ENCODE measurements around the gene UBE2V1.
"Not testable (repeated sequence)": the region's sequence is repeated elsewhere in the genome, so short reads cannot be mapped to it uniquely, and the experiment has no call there.

The UBE2V1 gene

DNA sequence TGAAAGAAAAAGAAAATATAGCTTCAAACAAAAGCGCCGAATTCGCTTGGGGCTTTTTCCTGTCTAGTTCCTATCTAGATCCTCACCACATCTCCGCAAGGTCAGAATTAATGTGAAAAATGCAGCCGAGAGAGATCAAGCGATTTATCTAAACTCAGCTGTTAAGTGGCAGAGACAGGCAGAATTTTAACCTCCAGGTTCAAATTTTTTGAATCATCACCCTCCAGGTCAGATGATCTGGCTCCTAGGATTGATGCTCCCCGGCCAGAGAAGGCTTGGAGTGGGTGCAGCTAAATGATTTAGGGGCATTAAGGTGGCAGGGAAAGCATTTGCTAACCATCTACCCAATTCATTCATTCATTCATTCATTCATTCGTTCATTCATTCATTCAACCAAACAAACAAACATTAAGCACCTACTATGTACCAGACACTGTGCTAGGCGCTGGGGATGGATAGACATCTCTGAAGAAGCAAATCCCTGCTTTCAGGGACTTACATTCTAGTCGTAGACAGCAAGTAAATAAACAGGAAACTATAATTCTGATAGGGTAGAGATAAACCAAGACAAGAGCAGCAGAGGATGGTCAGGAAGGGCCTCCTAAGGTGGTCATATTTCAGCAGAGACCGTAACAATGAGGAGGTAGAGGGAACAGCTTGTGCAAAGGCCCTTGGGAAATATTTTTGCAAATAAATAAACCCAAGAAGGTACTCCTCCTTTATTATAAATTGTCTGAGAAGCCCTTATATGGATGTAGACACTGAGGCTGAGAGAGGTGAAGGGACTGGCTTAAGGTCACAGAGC lies 672 bp upstream of the UBE2V1 start:
- DNase-seq = no peak

DNA sequence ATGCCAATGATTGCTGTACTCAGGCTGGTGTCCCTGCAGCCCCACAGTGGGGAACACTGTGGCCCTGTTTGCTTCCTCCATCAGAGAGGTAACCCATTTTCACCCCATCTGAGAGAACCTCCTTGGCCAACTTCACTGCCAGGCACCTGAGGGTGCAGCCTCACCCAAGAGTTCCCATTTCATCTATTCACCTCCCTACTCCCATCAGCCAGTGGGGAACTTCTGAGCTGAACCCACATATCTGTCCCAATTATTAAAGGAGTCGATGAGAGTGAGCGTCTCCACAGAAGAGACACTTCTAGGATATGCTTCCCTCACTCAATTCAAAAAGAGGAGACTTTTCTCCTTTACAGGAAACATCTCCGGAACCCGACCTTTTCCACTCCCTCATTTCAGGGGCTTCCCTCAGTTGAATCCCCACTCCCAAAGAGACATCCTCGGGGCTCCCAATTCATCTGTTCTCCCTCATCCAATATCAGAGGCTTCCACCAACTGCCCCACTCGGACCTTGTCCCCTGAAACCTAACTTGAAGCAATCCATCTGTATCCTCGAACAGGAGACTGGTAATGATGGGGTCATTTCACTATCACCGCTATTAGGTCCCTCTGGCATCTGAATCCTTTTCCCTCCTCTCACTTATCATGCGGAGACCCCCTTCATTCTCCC lies 988 bp downstream of the UBE2V1 start:
- no peak for DNase-seq

DNA sequence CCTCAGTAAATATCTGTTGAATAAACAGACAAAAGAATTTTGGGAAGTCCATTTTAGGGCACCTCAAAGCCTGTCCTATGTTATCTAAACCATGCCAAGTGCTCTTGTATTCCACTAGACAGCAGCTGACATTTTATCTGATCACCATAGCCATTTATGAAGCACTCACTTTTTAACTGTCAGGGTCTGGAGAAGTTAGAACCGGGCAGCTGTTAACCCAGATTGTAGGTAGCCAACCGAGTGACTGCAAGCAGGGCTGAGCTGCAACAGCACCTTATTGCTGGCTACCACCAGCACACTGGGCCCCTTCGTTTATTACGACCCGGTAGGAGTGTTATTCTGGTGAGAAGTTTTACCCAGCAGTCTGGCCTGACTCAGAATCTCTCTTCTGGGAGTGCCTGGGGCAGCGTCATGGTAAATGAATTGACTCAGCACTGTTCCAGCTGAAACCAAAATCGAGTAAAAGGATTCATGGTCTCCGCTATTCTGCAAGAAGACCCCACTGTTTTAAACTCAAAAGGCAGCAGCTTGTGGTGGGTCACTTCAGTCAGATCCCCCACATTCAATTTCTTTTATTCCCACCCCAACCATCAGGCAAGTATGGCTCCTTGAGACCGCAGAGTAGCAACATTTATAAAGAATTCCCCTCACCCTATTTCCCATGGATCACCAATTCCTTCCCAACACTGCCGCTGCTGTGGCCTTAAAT lies 1.7 kb downstream of the UBE2V1 start:
- no peak for DNase-seq

DNA sequence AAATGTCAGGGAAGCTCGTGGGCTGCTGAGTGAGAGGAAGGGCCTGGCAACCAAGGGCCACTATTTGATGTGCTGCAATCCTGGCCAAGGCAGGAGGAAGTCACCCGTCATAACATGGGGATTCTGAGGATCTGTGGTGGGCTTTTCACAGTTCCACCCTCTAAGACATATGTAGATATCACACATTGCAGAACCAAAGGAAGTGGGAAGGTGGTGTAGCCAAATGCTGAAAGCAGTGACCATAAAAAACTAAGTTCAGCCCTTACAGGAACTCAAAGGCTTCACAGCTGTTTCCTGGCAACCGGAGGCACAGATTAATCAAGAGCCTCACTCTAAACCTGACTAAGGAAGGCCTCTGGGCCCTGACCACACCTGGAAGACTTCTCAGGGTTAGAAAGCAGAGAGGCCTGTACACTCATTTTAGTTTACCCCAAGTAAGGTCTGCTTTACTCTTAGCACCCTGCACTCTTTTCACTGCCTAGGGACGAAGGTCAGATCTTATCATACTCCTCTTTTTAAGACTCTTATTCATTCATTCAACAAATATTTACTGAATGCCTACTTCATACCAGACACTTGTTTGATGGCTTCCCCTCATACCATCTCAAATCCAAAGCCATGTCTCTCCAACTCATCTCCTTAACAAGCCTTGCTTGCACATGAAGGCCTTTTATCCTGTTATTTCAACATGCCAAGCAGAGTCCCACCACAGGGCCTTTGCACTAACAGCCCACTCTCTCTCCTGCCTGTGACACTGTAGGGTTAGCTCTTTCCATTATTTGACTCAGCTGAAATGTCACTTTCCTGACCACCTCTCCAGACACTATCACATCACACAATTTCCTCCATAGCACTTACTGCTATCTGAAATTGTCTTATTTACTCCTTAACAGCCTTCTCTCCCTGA lies 2.6 kb downstream of the UBE2V1 start:
- no peak for DNase-seq

DNA sequence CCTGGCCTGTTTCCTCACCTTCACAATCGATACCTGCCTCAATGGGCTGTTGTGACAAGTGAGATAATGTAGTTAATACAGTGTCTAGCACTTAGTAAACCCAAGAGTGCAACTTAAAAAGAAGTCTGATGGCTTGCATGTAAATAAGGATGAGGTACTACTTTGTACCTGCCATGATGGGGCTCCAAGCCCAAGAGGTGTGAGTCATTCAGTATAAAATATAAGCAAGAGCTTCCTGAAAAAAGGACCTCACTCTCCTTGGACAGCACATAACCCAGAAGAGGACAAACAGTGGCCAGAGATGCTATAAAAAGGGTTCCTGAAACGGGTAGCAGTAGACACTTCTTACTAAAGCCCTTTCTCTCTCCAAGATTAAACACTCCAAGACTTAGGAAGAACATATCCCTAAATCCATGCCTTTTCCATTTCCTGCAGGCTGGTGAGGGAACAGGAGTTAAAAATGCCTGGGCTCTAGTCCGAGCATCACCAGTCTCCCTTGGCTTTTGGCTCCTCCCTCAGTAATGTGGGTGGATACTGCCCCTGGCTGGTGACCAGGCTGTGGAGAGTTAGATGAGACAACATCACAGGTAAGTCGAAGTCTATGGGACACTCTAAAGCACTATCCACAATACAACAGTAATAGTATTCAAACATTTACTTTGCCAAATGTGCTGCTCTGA lies 4.3 kb downstream of the UBE2V1 start:
- no peak for DNase-seq

DNA sequence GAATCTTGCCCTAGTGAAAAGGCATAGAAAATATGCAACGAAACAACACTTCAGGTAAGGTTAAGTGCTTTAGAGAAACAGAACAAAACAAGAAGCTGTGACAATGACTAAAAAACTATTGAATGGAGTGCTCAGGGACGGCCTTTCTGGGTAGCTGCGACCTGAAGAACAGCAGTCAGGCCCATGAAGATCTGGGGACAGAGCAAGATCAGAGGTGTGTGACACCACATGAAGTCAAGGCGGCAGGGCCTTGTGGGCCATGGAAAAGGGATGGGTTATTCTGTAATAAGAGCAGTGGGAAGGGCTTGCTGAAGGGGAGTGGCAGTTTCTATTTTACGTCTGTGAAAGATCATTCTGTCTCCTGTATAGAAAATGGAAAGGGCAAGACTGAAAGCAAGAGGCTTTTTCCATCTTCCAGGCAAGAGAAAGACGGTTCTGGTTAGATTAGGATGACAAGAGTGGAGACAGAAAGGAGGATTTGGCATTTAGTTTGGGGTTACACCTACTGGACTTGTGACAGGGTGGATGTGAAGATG lies 5.1 kb downstream of the UBE2V1 start:
- no peak for DNase-seq

DNA sequence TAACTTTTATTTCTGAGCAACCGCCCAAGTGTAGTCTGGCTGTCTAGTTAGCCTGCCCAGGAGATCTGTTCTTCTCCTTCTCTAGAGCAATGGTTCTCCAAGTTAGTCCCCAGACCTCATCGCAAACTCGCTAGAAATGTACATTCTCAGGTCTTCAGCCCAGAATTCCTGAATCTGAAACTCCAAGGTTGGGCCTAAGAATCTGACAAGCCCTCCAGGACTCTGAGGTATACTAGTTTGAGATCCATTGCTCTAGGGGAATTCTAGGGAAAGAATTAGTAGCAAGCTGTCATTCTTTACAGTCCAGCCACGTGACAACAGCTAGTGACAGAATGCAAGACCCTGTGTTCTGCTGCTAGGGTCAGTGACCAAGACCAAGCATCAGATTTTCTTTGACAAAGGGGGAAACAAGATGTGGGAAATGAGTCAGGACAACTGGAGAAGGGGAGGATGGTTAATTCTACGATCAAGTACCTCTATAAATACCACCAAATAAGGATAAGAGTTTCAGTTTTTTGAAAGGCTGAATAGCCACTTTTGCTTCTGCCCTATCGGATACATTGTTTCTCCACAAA lies 5.8 kb downstream of the UBE2V1 start:
- DNase-seq = no peak

DNA sequence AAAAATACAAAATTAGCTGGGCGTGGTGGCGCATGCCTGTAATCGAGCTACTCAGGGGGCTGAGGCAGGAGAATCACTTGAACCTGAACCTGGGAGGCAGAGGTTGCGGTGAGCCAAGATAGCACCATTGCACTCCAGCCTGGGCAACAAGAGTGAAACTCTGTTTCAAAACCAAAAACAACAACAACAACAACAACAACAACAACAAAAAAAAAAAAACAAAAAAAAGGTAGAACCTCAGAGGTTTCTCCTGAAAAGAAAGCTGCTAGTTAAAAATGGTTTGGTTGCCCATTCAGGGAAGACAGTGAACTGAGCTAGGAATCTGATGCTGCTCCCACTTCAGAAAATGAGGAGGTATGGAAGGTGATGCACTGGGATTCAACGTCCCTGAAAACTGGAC lies 6.3 kb downstream of the UBE2V1 start:
- DNase-seq = not testable (repeated sequence)

DNA sequence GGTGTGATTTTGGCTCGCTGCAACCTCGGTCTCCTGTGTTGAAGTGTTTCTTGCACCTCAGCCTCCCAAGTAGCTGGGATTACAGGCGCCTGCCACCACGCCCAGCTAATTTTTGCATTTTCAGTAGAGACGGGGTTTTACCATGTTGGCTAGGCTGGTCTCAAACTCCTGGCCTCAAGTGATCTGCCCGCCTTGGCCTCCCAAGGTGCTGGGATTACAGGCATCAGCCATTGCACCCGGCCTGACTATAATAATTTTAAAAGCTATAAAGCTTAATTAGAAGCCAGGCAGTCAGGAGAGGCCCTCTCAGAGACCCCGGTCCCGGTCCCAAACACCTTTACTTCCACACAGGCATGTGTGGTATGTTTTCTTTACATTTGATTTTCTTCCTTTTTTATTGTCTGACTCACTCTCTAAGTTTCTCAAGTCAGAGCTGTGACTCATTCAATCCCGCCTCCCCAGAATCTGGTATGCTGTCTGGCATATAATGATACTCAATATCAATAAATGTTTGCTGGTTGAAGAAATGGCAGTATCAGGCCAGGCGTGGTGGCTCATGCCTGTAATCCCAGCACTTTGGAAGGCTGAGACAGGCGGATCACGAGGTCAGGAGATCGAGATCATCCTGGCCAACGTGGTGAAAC lies 9.4 kb downstream of the UBE2V1 start:
- DNase-seq = not testable (repeated sequence)

DNA sequence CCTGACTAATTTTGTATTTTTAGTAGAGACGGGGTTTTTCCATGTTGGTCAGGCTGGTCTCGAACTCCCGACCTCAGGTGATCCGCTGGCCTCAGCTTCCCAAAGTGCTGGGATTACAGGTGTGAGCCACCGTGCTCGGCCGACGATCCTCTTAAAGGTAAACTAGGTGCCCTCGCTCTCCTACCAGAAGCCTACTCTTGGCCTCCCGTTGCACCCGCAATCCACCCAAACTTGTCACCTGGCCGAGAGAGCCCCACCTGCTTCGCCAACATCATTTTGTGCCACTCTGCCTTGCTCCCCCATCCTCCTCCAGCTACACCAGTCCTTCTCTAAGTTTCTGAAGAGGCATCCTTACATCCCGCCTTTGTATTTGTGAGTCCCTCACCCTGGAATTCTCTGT lies 10.4 kb downstream of the UBE2V1 start:
- DNase-seq = not testable (repeated sequence)

DNA sequence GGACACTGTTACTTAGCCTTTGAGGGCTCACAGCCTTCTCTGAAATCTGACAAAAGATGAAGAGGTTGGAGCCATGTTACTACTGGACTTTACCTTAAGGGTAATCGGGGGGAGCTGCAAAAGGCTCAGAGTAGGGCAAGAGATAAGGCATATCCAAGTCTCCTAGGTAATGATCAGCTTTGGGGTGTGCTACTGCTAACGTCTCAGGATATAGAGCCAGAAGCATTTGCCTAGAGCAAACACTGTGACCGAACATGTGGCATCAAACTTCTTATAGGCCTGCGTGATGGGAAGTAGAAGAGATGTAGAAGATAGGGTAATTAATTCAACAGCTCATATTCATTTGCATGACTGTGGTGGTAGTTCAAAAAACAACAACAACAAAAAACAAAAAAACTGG lies 11.1 kb downstream of the UBE2V1 start:
- DNase-seq = no peak

DNA sequence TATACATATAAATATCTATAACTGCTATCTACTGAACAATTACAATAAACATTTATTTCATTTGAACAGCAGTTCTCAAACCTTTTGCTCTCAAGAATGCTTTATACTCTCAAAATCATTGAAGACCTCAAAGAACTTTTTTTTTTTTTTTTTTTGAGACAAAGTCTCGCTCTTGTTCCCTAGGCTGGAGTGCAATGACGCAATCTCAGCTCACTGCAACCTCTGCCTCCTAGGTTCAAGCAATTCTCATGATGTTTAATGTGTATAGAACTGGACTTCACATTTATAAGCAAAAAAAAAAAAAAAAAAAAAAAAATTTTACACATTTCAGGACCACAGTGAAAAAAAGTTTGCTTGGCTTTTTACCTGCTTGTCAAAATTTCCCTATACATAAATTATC lies 11.7 kb downstream of the UBE2V1 start:
- DNase-seq = no peak

DNA sequence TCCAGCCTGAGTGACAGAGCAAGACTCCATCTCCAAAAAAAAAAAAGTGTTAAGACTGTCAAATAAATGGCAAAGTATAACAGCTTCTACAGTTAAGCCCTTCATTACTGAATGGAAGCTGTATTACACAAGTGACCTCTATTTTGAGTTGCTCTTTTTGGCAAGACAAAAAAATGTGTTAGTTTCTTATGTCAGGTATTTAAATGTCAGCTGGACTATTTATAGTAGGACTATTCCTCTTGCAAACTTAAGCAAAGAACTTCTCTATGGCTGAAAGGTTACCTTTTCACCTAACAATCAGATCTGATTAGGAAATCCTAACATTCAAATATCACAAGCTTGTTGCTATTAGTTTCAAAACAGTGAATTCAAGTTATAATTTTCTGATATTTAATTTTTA lies 12.4 kb downstream of the UBE2V1 start:
- no peak for DNase-seq

DNA sequence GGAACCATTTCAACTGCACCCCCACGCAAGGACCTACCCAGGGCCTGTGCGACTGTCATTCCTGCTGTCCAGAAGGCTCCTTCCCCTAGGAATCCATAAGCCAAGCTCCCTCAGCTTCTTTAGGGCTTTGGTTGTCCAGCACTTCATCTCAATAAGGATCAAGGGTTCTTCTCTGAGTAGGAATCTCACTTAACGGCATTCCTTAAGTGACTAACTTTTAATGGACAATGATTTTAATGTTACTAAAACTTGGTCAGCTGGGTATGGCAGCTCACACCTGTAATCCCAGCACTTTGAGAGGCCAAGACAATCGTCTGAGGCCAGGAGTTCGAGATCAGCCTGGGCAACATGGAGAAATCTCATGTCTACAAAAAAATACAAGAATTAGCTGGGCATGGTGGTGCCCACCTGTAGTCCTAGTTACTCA lies 13.4 kb downstream of the UBE2V1 start:
- no peak for DNase-seq

DNA sequence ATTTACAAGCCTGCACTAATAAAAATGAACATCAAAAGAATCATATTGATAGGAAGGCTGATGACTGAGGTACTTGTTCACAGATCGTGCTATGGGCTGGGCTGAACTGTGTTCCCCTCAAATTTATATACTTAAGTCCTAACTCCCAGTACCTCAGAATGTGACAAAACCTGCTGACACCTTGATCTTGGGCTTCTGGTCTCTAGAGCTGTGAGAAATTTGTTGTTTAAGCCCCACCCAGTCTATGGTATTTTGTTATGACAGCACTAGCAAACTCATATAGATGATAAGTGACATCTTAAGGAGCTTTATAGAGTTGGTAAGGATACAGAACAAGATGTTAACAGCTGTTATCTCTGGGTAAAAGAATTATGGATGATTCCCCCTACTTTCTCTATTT lies 13.8 kb downstream of the UBE2V1 start:
- no peak for DNase-seq

DNA sequence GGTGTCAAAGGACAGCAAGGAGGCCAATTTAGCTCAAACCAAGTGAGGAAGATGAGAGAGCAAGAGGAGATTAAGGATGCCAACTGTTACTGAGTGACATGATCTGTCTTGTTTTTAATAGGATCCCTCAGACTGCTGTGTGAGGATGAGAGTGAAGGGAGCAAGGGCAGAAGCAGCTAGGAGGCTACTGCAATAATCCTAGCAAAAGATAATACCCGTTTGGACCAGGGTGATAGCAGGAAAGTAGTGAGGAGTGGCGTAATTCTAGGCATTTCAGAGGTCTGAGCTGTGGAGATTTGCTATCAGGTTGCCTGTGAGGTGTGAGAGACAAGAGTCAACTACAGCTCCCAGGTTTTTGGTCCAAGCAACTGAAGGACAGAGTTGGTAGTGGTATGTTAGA lies 14.7 kb downstream of the UBE2V1 start:
- DNase-seq = no peak

DNA sequence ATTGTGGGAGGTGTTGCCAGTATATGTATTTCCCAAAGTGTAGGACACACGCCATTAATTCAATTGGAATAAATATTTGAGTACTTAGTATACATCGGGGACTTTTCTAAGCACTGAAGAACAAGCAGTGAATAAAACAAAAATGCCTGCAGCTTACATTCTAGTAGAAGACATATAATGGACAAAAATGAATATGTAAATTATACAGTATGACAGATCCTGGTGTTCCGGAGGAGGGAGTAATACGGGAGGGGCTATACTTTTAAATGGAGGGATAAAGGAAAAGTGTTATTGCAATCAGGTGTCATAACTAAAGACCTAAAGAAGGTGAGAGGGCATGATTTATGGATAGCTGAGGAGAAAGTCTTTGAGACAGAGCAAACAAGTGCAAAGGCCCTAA lies 15.1 kb downstream of the UBE2V1 start:
- no peak for DNase-seq

DNA sequence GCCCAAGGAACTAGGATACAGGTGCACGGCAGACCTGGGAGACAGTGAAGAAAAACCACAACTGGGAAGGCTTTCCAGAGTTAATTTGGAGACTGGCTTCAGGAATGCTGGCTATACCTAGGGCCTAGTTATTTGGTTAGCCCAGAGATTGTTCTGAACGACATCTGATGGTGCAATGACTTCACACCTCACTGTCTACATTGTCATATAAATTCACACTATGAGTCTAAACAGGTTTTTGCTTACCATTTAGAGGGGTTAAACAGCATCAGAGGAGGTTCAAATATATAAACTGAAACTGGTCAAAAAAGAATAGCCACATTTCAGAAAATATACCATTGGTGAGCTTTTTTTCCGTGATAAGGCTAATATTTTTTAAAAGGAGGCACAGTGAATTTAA lies 16.7 kb downstream of the UBE2V1 start:
- no peak for DNase-seq

DNA sequence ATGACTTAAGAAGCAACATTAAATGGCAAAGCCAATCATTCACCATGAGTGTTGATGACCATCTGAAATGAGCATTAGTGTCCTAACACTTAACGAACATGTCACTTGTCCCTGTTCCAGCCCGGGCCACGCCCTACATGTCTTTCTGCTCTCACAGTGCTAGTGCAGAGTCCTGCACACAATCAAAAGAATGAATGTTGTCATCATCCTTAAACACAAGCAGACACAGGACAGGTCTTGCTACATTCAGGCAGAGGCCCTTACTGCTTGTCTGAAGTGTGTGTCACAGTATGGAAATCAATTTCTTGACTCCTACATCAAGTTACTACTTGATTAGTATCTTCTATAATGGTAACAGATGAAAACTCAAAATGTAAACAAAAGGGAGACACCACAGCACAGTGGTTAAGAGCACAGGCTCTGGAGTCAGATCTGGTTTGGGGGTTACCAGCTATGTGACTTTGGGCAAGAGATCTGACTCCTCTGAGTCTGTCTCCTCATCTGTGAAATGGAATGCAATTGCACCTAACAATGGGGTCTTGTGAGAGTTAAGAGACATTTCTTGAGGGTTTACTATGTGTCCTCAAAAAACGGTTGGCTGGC lies 17.4 kb downstream of the UBE2V1 start:
- DNase-seq = no peak

DNA sequence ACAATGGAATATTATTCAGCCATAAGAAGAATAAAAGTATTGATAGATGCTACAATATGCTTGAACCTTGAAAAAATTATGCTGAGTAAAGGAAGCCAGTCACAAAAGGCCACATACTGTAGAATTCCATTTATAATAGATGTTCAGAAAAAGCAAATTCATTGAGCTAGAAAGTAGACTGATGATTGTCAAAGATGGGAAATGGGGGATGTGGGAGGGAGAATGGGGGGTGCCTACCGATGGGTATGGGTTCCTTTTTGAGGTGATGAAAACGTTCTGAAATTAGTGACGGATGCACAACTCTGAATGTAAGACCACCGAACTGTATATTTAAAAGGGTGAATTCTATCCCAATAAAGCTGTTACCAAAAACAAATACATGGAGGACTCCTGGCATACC lies 18.4 kb downstream of the UBE2V1 start:
- DNase-seq = no peak

DNA sequence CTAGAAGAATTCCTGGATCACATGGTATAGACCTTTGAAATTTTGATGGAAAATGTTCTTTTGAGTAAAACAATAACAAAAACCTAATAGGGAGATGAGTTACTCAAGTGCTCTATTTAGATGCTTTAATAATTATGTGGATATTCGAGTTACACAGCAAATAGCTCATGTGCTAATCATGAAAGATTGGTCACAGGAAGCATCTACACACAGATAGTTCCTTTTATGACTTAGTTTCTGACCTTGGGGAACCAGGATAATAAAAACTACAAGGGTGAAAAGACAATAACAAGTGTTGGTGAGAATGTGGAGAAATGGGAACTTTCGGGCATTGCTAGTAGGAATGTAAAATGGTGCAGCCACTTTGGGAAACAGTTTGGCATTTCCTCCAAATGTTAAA lies 19.7 kb downstream of the UBE2V1 start:
- no peak for DNase-seq
